Measurements from ENCODE around the gene CD300H.

The CD300H gene

DNA sequence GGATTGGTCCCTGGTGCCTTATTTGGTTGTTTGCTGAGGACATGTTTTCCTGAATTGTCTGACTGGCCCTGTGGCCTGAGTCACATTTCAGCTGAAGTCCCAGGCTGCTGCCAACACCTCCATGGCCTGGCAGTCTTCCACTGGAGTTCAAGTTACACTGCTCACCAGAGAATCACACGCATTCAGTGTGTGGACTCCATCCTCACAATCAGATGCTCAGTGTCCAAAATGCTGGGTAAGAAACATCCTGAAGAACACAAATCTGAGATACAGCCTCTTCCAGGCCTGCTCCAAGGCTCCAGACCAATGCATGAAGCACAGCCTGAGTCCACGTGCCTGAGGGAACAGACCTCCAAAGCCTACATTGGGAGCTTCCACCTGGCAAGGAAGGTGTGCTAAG is 55.3 kb downstream of the CD300H start:
- no peak overlapping the region for H3K27ac ChIP-seq (ENCODE audit: low read length)
- H3K4me1 ChIP-seq (ENCODE audit: control insufficient read depth, low read depth, low read length): no peaks in the 10 kb centered on the region
- H3K9me3 ChIP-seq (ENCODE audit: control insufficient read depth, low read depth, low read length): peaks cover 12% of the 10 kb centered on the region
- no peak overlapping the region for H3K9ac ChIP-seq (ENCODE audit: low read length)
- H3K4me3 ChIP-seq (ENCODE audit: low read length): no peak overlapping the region
- H3K27me3 ChIP-seq (ENCODE audit: control insufficient read depth, insufficient read depth, low read length): no peaks in the 10 kb centered on the region
- no peaks in the 10 kb centered on the region for H3K36me3 ChIP-seq (ENCODE audit: control insufficient read depth, low read depth, low read length)

All from iPS-18a (cell line).